GM19395 (cell line): Measurements from ENCODE around the gene AP5B1.

Experiments used
- ATAC-seq: cut with Tn5 transposase; IDR thresholded peaks from one replicate; pipeline ENCODE4 v1.9.1; 2021; ENCODE audit warnings: mild to moderate bottlenecking, moderate library complexity; ENCODE audit not compliant: unreplicated experiment

The AP5B1 gene

DNA sequence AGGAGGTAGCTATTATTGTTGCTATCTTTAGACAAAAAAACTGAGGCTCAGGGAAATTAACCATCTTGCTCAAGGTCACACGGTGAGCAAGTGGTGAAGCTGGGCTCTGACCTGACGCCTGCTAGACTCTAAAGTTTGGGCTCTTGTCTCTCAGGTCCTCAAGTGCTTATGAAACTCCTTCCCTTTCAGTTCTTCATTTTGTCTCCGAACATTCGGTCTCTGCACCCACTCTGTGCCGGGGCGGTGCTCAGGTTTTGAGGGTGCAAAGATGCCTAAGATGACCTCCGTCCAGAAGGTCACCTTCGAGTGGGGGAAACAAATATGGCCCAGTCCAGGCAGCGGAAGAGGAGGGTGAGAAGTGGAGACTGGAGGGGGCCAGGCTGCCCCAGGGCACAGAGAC lies 22.1 kb upstream of the AP5B1 start:
- peak; percentile 87 for ATAC-seq

GRCh38 chr11:65801153-65801987 lies 20.6 kb upstream of the AP5B1 start:
- no peak for ATAC-seq

- no peak for ATAC-seq
Observed at GRCh38 chr11:65798882-65799281, 18.1 kb upstream of the AP5B1 start.

GRCh38 chr11:65797711-65798110 lies 16.9 kb upstream of the AP5B1 start:
- no peak for ATAC-seq

GRCh38 chr11:65796726-65797601 lies 16.2 kb upstream of the AP5B1 start:
- ATAC-seq: no peak

GRCh38 chr11:65794570-65795510 lies 14.1 kb upstream of the AP5B1 start:
- no peak for ATAC-seq

DNA sequence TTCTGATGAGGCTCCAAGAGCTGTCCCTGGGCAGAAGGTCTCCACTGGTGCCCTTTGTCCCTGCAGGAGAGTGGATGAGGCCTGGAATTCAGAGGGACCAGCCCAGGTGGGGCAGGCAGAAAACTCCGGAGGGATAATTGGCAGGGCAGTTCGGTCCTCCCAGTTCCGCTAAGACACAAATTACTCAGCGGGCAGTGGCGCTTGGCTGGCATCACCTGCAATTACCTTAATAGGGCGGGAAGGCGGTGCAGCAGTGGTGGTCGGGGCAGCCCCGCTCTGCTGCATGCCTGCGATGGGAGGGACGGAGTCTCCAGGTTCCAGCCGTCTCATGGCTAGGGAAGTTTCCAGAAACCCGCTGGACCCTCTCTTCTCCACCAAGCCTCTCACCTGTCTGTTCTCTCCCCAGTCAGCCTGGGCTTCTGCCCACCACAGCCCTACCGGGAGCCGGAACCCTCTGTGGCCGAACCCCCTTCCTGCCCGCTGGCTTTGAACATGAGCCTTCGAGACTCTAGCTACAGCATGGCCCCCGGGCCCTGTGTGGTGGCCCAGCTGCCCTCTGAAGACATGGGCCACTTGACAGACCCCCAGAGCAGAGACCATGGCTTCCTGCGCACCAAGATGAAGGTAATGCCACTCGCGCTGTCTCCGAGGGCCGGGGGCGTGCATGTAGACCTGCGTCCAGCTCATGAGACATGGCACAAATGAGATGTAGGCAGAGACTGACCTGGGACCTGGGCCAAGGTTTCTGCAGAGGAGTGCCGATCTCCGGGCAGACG lies 13.0 kb upstream of the AP5B1 start:
- no peak for ATAC-seq

DNA sequence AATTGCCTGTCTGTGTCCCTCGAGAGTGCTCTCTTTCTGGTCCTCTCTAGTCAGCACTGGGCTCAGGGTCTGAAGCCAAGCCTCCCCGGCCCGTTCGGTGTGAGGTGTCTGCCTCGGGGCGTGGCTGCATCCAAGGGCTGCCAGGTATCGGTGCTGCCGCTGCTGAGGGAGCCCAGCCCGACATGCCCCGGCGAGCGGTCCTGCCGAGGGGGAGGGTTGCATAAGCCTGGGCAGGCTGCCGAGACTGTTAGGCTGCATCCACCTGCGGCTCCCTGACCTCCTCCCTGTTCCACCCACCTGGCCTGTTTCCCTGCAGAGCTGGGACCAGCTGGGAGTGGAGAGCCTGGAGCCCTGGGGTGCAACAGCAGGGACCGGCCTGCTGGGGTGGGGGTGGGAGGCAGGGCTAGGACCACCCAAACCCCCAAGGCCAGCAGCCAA lies 12.4 kb upstream of the AP5B1 start:
- ATAC-seq: no peak

GRCh38 chr11:65792456-65792855 lies 11.7 kb upstream of the AP5B1 start:
- no peak for ATAC-seq

- ATAC-seq: peak; percentile 82
Observed at GRCh38 chr11:65791719-65792213, 11.0 kb upstream of the AP5B1 start.

DNA sequence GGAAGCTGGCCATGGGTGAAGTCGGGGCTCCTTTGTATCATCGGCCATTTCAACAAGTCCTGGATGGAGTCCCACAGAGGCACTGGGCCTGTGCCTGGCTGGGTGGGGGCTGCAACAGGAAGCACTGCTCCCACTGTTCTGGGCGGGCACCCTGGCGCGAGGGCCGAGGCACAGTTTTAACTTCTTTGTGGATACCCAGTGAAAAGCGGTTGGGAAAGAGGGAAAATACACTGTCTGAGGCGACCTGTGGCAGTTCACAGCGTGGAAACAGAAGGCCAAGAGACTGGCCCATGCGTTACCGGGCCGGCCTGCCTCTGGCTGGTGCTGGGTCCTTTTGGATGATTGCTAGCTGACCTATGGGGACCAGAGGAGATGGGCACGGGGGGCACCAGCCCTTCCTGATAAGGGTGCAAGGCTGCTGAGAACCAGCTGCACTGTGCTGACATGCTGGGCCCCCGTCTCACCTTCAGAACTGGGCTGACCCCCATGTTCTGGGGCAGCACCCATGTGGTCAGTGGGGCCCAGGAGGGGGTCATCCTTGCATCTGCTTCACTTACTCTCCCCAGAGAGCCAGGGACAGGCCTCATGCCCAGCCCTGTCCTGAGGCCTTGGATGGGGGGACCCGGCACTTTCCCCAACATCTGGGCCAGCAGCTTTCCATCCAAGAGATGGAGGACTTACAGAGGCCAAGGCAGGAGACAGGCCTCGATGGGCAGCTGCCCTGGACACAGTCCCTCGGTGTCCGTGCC lies 10.3 kb upstream of the AP5B1 start:
- ATAC-seq: no peak

GRCh38 chr11:65790104-65790901 lies 9.5 kb upstream of the AP5B1 start:
- no peak for ATAC-seq

DNA sequence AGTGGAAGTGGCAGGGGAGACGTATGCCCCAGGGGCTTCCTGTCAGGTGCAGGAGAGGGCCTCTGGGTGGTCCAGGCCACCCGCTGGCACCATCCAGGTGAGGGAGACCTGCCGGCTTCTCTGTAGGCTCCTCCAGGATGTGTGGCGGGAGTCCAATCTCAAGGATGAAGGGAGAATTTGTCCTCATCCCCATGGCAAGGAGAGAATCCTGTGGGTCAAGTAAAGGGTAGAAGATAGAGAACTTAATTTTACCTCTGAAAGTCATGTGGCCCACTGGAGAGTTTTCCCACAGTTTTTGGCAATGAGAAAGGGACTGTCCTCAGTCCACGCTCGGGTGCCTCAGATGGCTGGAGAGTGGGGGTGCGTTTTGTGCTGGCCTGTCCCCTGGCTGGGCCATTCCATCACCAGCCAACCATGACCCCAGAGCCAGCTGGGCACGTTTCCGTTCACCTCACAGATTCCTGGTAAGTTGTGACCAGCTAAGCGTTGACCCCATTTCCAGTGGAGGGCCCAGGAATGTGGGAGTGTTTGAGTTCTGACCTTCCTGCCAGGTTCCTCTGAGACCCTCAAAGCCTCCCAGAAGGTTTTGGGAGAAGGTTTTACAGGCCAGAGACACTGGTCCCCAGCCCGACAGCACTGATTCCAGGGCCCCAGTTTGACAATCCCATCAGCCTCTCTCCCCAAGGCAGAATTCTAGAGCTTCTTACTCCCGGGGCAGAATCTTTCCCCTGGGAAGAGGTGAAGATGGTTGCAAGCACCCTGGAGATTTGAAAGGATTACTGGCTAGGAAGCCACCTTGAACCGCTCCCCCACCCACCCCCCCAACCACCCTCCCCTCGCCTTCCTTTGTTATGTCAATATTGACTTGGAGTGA lies 8.7 kb upstream of the AP5B1 start:
- no peak for ATAC-seq

DNA sequence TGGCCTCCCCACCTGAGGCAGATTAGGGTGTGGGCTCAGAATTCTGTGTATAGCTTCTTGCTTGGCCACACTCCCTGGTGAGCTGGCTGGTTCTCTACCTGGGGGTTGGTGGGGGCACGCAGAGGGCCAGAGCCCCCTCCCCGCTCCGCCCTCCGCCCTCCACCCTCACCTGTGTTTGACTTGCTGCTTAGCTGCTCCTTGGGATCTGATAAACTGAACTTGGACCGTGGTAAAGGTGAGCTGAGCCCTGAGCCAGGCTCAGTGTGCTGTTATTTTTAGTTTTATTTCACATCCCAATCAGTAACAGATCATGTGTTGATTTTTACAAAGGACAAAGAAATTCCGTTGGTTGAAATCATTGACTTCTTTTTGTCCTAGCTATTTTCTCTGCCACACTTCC lies 8.0 kb upstream of the AP5B1 start:
- ATAC-seq: no peak

DNA sequence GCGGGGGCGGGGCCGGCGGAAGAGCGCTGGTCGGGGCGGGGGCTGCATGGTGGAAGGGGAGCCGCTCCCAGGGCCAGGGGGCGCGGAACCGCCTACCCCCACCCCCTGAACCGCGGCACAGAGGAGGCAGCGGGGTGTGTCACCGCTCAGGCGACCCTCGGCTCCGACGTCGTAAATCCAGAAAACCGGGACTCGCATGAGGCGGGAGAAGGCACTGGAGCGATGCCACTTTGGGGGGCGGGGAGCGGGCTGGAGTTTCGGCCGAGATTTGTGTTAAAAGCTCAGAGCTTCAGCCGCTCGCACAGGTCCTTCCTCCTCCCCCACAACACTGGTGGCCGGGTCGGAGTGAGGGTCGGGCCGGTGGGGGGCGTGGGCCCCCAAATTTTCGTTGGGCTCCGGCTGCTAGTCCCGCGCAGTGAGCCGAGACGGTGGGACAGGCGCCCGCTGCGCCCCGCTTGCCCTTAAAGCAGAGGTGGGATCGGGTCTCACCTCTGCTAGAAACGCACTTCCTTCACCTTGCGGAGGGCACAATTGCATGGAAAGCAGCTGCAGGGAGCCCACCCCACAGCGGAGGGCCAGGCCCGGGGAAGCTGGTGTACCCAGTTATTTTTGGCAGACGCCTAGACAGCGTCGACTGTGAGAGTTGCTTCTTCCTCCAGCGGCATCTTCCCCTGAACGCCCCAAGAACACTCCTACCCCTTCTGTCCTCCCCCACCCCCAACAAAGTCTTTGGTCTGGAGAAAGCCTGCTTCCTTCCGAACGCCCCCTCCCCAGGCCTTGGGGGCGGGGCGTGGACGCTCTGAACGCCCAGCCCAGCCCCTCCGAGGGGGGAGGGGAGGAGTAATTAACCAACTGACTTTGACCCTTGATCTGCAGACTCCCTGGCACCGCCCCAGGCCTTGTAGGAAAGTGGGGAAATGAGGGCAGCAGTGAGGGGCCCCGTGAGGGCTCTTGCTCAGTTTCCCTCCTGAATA lies 7.2 kb upstream of the AP5B1 start:
- no peak for ATAC-seq
